Measurements from ENCODE around the gene GRK6. TPM values are rescaled to one million over a fixed set of nuclear protein-coding genes. Genes with fewer than 3 reads are reported as not detected.

The GRK6 gene
- total RNA-seq (2014; rRNA removed; shearing (Covaris generic)) = 26.9 and 27.4 TPM in 2 replicates

GRCh38 chr5:177426566-177427210 lies at the start of gene GRK6:
Gene GRK6 (plus strand): TSS chr5:177426676. CDS start chr5:177426846, 170 bp downstream.
- DNase-seq (ENCODE audit: low read depth) = no peak

- no peak for DNase-seq (ENCODE audit: low read depth)
Observed at GRCh38 chr5:177377851-177378776, 48.4 kb upstream of the GRK6 start.

DNA sequence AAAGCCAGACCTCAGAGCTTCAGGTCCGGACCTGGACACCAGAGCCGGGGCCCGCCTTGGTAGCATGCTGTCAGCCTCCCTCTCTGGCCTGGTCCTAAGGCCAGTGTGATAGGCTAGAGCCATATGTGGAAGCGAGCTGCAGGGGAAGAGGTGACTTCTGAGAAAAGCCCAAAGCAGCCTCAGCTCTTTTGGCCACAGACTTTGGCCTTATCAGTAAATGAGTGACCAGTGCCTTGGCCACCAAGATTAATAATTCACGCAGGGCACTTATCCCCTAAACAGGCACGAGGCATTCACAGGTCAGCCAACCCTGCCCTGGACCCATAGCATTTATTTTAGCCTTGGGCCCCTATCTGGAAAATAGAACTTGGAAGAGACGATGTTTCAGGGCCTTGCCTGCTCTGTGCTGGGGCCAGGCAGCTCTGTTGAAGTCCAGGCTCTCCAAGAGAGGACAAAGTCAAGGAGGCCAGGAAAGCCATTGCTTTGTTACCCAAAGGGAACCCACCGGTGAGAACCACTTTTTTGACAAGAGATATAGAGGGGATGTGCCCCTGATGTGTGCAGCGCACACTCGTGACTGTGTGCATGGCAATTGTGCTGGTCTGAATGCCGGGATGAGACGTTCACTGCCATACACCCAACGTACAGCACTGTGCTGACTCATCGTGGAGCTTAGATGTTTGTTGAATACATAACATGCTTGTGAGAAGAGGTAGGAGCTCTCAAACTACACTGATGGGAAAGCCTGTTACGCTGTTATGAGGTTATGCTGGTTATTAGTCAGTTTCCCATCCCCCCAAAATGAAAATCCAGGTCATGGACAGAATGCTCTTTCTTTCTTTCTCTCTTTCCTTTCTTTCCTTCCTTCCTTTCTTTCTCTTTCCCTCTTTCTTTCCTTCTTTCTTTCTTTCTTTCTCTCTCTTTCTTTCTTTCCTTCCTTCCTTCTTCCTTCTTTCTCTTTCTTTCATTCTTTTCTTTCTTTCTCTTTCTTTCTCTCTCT lies 47.3 kb upstream of the GRK6 start:
- DNase-seq (ENCODE audit: low read depth) = peak; percentile 33

DNA sequence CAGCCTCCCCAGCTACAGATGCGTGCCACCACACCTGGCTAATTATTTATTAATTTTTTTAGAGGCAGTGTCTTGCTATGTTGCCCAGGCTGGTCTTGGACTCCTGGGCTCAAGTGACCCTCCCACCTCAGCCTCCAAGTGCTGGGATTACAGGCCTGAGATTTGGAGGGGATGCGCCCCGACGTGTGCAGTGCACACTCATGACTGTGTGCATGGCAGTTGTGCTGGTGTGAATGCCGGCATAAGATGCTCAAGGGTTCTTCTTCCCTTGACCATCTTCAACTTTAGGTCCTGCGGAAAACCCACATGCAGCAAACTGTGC lies 45.7 kb upstream of the GRK6 start:
- DNase-seq (ENCODE audit: low read depth) = no peak

DNA sequence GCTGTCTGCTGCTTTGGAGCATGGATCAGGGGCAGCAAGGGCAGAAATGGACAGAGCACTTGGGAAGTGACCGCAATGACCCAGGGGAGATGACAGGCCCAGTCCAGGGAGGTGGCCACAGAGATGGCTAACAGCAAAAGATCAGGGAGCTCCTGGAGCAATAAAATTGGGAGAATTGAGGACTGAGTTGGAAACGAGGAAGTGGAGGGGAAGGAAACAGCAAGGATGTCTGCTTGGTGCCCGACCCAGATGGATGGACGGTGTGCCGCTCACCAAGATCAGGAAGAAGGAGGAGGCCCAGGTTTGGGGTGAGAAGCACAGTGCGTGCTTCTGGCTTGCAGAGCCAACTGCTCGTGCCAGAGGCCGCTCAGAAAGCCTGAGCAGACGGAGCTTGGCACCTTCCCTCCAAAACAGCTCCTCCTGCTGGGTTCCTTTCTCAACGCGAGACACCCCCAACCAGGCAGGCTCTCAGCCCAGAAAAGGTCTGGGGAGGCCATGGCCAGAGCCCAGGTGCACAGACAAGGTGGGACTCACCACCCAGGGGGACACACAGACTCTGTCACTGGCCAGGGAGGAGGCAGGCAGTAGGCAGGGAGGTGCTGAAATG lies 44.0 kb upstream of the GRK6 start:
- DNase-seq (ENCODE audit: low read depth) = no peak

DNA sequence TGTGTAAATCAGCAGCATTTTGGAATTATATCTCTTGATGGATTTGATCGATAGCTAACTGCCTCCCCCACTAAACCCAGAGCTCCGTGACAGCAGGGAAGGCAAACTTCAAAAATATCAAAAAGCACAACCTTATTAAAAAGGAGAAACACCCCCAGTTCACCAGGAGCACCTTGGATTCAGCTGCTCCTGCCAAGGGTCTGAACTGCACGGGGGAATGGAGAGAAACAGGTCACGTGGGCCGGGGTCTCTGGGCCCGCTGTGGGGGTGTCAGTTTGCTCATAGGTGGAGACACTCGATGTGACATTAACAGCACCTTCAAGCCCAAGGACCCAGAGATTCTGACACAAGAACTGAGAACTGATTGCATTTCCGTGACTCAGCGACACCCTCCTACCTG lies 43.3 kb upstream of the GRK6 start:
- no peak for DNase-seq (ENCODE audit: low read depth)

DNA sequence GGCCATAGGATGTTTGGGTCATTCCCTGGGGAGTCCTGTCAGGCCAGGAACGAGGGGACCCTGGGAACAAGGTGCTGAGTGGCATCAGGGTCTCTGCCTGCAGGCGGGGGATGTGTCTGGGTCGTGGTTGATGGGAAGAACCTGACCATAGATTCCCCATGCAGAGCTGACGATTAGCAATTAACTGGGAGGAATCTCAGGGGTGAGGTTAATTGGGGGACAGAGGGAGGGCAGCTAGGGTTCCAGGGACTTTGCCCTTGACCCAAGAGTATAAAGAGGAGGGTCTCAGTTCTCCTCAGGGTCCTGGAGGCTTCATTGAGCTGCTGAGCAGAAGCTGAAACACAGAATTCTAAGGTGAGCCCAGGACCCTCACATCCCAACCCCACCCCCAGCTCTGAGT lies 42.3 kb upstream of the GRK6 start, which contains the start of gene SLC34A1:
TSS of gene SLC34A1 (plus strand) at position 301 of the 400 bp plus-strand sequence. CDS start 1,308 bp downstream, outside the sequence.
- DNase-seq (ENCODE audit: low read depth) = no peak

- DNase-seq (ENCODE audit: low read depth) = no peak
Observed at GRCh38 chr5:177385720-177386119, 40.8 kb upstream of the GRK6 start.

GRCh38 chr5:177386542-177386941 lies 39.9 kb upstream of the GRK6 start:
- no peak for DNase-seq (ENCODE audit: low read depth)

DNA sequence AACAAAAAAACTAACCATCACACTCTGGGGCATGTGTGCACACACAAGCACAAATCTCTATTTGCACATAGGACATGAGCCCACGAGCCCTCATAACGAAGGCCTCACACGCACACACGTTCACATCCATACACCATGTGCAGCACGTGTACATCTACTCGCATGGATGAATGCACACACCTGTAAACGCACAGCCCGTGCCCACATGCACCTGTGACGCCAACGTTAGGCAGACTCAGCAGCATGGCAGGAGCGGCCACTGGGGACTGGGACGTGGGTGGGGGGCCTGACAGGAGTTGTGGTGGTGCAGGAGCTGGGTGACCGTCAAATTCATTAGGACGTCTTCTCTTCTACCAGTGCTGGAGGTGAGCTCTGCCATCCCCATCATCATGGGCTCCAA lies 39.1 kb upstream of the GRK6 start:
- DNase-seq (ENCODE audit: low read depth) = no peak

GRCh38 chr5:177388521-177389052 lies 37.9 kb upstream of the GRK6 start:
- no peak for DNase-seq (ENCODE audit: low read depth)

DNA sequence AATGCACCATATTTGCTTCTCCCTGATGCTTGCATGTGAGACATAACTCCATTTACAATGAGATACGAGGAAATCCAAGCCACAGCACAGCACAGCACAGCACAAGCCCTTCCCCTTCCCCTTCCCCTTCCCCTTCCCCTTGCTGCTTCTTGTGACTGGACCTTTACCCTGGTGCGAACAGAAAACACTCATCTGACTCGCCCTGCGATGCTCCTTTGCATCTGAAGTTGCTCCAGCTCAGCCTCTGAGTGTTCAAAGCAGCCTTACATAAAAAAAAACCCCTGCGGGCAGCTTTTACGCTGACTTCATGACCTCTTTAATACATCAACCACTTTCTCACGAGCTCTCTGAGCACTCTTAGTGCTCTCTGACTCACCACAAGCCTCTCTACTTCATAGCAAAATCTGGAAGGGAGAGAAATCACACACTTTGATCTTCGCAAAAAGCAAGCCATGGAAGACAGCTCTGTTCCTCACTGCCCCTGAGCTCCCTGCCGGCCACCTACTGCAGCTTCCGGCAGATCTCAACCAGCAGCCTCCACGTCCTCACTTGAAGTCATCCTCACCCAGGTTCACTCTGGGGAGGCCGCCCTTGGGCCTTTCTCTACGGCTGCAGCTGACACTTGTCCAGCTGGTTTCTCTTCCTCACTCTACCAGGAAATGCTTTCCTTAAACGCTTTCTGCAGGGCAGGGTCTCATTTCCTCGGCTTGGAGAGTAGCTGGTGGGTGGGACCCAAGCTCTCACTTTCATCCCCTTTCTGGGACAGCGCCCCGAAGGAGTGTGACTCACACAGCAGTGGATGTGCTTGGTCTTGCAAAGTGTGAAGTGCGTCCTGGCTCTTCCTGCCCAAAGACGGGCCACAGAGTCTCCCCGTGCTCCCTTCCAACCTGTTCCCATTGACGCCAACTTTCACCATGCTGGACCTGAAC lies 37.0 kb upstream of the GRK6 start:
- peak; percentile 96 for DNase-seq (ENCODE audit: low read depth)

- DNase-seq (ENCODE audit: low read depth) = peak; percentile 70
Observed at GRCh38 chr5:177390363-177391300, 35.8 kb upstream of the GRK6 start.

DNA sequence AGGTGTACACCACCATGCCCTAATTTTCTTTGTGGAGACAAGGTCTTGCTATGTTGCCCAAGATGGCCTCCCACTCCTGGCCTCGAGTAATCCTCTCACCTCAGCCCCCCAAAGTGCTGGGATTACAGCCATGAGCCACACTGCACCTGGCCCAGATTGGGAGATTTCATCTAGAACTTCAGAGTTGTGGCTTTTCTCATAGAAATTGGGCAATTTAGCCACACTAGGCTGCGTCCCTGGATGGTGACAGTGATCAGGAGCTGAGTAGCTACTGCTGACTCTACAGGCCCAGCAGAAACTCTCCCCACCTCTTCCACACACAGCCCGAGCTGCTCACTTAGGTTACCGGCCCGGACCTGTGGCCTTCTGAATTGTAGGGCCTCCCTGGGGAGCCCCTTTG lies 33.7 kb upstream of the GRK6 start:
- DNase-seq (ENCODE audit: low read depth) = no peak

GRCh38 chr5:177393206-177393765 lies 33.2 kb upstream of the GRK6 start:
- DNase-seq (ENCODE audit: low read depth) = no peak

DNA sequence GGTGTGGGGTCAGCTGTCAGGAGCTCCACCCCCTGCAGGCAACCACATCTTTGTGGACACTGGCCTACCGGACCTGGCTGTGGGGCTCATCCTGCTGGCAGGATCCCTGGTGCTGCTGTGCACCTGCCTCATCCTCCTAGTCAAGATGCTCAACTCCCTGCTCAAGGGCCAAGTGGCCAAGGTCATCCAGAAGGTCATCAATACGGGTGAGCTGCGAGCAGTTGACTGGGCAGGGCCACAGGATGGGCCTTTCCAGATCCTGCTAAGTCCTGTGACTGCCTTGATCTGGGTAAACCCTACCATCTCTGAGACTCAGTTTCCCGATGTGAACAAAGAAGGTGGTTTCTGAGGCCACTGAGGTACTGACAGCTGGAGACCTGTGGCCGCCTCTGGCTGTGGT lies 32.5 kb upstream of the GRK6 start:
- DNase-seq (ENCODE audit: low read depth) = no peak

- no peak for DNase-seq (ENCODE audit: low read depth)
Observed at GRCh38 chr5:177396078-177396477, 30.4 kb upstream of the GRK6 start.

- no peak for DNase-seq (ENCODE audit: low read depth)
Observed at GRCh38 chr5:177396807-177397206, 29.7 kb upstream of the GRK6 start.
